Posterior cingulate gyrus (tissue), 11 donors: ENCODE results near the gene LAMC1.

Experiments used
- DNase-seq, 10 donors: peaks; one replicate each; pipeline versions ENCODE4 v3.0.0 to v3.0.0-alpha.2; 2020 to 2021; ENCODE audit warnings: mixed read lengths in 3 of 10
- intact Hi-C: fragments of 100-400 bp; cut with DNase I; formaldehyde crosslinking; loops from one replicate; pipeline ENCODE4 v1.15.1; 2023

The LAMC1 gene

DNA sequence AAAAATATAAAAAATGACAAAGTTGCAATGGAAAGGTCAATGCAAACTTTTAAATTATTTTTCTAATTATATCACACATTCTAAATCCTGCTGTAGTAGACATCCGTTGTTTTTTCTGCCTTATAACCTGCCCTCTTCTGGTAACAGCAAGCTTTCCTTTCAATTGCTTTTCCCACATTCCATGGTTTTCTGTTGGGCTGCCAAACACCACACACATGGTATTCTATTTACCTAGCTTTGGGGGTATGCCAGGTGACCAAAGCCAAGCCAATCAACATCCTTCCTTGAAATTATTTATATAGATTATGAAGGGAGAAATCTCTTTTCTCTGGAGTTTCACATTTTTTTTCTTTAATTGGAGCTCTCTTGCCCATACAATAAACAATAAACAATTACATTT, 3.4 kb upstream of the LAMC1 start:
- no peak for DNase-seq
- intact Hi-C loops = no loop called here

DNA sequence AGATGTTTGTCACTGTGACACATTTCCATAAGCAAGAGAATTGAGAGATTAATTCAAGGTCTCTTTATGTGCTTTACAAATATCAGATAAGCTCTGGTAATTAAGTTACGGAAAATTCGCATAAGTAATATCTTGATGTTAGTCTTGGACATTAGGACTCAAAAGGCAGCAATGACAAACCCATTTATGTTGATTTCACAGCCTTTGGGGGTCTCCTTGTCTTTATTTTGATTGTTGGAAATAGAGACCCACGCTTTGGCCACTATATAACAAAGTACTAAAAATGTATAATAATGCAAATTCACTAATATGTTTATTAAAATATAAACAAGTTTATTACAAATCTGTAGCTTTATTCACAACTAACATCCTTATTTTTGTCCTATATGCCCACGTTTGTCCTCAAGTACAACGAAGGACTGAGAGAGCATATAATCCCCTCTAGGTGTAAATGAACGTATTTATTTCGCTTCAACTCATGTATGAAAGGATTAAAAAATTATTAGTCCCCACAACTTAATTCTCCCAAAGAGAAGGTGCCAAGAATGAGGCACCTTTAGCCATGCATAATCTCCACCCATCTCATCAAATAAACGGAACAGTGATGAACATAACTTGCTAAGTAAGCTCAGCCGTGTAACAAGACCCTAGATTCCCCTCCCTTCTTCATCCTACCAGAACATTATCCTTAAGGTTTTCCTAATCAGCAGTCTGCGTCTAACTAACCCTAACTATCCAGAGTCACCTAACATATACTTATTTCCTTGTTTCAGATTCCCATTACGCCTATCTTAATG, 1.6 kb upstream of the LAMC1 start:
- intact Hi-C loops = no loop called here
- no peak for DNase-seq

DNA sequence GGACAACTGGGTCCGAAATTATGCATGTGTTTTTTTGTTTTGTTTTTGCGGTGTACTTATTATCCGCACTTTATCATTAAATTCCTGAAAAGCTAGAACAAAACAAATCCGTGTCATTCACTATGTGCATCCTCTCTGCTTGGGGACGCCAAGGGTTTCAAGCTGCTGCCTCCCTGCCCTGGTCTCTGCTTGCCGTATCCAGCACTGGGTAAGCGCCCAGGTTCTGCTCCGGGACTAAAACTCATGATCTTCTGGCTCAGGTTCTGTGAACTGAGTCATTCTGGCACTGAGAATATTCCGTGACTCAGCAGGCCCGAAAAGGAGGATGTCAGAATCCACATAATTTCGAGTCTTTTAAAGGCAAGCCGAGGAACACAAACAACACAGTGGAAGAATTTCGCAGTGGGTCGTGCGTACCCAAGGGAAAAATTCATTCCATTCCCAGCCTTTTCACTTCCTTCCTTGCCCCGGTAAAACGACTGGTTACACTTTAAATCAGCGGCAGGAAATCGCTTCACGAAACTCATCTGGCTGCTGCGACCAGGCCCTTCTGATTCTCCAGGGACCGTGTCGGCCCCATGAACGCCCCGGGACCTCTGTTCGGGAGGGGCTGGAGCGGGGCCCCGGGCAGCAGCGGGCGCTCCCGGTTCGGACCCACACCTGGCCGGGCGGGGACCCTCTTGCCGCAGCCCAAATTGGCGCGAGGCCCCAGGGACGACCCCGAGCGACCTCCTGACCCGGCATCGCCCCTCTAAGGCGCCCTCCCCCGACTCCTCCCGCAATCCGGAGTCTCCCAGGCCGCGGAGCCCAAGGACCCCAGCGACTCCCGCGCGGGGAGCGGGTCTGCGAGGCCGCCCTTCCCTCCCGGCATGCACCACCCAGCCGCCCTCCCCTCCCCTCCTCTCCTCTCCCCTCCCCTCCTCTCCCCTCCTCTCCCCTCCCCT, 746 bp upstream of the LAMC1 start:
- peak; percentile 34 to 92 (median 58) for DNase-seq
- intact Hi-C loops = no loop called here

DNA sequence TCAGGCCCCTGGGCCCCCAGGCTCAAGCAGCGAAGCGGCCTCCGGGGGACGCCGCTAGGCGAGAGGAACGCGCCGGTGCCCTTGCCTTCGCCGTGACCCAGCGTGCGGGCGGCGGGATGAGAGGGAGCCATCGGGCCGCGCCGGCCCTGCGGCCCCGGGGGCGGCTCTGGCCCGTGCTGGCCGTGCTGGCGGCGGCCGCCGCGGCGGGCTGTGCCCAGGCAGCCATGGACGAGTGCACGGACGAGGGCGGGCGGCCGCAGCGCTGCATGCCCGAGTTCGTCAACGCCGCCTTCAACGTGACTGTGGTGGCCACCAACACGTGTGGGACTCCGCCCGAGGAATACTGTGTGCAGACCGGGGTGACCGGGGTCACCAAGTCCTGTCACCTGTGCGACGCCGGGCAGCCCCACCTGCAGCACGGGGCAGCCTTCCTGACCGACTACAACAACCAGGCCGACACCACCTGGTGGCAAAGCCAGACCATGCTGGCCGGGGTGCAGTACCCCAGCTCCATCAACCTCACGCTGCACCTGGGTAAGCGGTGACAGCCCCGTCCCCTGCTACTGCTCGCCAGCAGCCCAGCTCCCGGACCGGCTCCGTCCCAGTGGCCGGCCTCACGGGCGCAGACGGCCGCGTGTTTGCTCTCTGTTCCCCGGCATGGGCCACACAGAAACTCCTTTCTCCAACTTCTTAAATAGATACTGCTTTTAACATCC, 539 bp downstream of the LAMC1 start:
- peak; percentile 17 to 90 (median 36) for DNase-seq
- intact Hi-C loops = no loop called here

DNA sequence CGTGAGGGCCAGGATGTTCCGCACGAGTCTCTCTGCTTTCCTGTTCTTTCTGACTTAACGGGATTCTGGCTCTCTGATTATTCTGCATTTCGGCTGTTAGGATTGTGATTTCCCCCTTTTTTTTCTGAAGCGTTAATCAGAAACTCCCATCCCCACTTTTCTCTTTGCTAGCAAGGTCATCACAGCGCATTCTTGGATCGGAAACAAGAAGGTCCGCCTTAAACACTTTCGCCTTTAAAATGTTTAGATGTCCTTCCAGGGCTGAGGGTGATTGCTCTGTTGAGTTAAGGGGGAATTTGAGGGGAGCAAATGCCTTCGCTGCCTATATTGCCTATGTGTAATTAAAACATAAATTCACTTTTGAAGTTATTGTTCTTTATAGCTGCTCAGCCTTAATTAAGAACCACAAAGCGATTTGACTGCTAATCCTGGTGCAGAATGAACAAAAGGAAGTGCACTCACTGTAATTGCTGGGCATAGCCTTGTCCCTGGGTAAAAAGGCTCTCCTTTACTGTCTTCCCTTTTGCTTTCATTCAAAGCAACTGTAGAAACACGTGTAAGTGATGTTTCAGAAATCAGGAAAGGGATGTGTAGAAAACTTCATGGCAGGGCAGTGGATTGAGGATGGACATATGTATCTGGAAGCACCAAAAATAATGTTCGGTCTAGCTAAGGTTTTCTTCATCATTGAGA, 1.2 kb downstream of the LAMC1 start:
- intact Hi-C loops = no loop called here
- DNase-seq = no peak

DNA sequence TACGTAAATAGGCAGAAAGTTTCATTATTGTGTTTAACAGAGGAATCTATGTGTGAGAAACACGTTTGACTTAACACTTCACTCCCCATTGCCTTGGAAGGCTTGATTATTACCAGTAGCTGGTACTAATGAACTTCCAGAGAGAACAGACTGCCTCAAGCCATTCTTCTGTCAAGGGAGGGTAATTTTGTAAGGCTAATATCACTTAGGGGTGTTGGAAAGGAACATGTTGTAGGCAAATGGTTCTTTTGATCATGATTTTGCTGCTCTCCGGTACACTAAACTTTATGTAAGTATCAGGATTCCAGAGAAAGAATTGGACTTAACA, 1.8 kb downstream of the LAMC1 start:
- no peak for DNase-seq

DNA sequence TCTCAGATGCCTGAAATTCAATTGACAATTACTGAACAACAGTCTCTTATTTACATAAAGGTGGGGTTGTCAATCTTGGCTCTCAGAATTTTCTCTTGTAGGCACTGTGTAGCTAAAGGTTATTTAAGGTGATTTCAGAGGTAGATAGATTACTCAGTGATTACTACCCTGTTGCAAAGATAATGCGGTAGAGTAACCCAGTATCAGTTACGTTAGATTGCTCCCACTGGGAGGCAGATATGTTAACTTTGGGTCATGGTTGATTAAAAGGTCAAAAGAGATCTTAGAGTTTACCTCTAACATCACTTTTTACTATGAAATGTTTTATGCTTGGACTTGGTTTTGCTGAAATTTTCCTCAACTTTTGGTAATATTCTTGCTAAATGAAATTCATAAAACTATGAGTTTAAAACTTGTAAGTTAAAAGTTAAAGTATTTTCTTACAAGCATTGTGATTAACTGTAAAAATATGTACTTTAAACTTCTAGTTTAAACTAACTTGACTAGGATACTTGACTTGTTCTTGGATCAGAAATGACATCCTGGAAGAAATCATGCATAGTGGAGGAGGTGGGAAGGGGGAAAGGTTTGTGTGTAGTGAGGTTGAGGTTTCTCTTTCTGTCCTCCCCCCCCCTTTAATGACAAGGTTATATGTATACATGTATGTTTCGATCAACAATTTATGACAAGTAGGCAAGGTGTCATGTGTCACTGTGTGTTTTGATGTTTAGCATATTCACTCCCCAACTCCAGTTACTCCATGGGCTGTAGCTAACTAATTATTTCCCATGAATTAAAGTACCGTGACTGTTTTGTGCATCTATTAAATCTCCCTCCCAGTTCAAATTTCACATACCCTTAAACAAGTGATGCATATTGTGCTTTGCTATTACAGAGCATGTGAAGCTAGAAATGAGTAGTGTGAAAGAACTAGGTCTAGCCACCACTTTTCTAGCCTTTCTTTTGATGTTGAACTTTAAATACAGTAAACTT, 2.9 kb downstream of the LAMC1 start:
- intact Hi-C loops = no loop called here

More for the DNA sequence above, 1.8 kb downstream of the LAMC1 start:
- intact Hi-C loops = no loop called here

DNA sequence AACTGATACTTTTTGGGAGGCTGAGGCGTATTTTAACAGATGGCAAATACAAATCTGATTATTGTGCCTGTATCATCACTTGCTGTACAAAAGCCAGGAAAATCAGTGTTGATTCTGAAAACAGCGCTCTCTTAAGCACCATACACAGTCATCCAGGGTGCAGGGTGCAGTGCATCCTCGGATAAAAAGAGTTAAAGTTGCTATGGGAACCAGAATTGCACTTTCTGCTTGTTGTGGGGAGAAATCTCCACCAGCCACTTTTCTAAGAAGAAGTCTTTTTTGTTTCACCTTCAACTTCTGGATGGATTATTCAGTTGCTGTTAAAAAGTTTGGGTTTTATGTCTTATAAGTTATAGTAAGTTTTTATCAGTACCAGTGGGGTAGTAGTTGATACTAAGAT, 3.8 kb downstream of the LAMC1 start:
- no peak for DNase-seq
- intact Hi-C loops = no loop called here

More for the DNA sequence above, 2.9 kb downstream of the LAMC1 start:
- DNase-seq = no peak

DNA sequence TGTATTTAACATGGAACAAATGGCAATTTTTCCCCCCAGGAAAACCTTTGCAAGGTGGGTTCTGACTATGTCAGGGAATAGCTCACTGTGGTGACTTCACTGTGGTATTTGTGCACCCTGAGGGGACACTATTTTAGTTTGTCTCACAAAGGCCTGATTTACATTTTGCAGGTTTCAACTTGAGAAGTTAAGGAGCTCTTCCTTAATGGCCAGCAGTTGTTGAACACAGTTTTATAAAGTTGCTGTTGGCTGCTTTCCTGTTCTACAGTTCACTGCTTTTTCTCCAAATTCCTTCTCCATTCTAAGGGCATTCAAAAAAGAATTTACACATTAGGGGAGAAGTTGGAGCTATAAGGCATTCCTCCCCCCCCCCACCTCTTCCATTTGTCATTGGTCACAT, 4.6 kb downstream of the LAMC1 start:
- no peak for DNase-seq
- intact Hi-C loops = no loop called here

DNA sequence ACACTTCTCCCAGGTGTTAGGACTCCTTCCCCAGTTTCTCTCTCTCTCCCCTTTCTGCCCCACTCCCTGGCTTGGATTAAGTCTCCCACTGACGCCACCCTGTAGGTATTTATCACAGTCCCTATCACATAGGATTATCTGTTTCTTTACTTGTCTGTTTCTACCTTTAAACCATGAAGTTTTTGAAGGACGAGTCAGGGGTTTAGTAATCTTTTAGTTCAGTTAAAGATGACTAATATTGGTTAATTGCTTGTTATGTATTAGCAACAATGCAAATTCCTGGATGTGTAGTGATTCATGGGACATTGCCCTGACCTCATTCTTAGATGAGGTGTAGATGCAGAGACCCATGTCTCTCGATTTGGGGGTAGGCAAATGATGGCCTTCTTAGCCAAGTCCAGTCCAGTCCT, 6.4 kb downstream of the LAMC1 start:
- intact Hi-C loops = no loop called here
- DNase-seq = no peak

DNA sequence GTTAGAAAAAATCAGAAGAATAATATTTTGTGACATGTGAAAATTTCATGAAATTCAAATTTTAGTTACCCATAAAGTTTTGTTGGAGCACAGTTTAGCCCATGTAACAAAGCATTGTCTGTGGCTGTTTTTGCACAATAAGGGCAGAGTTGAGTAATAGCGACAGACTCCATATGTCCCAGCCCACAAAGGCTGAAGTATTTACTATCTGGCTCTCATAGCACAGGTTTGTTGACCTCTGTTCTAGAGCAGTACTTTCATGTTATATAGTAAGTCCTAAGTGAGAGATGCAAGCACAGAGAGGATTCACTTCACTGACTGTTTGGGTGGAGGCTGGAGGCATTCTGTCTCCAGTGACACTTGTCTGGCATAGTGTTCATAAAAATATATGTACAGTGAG, 6.8 kb downstream of the LAMC1 start:
- no peak for DNase-seq
- intact Hi-C loops = no loop called here

DNA sequence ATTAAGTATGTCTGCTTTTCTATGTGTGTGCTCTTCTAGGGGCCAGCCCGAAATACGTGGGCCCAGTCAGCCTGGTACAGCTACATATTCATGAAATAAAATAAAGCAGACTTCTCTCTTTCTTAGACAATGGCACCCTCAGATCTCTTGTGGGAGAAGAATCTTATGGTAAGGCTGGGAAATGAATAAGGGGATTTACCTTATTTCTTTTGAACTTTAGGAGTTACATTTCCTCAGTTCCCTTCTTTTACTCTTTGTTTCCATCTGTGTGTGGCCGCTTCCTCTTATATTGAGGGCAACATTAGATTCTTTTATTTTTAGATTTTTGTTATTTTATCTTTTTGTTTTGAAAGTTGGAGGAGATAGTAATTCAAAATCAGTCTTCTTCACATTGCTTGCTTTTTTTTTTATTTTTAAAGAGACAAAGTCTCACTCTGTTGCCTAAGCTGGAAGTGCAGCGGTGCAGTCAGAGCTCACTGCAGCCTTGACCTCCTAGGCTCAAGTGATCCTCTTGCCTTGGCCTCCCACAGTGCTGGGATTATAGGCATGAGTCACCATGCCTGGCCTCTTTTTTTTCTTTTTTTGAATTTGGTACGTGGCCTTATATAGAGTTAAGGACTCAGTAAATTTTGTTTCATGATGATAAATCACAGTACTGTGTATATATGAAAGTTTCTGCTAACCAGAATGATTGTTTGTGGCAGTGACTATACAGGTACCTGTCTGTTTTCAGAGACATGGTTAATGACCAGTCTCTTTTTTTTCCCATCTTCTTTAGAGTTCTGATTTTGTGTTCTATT, 9.1 kb downstream of the LAMC1 start:
- no peak for DNase-seq
- intact Hi-C loops = no loop called here

DNA sequence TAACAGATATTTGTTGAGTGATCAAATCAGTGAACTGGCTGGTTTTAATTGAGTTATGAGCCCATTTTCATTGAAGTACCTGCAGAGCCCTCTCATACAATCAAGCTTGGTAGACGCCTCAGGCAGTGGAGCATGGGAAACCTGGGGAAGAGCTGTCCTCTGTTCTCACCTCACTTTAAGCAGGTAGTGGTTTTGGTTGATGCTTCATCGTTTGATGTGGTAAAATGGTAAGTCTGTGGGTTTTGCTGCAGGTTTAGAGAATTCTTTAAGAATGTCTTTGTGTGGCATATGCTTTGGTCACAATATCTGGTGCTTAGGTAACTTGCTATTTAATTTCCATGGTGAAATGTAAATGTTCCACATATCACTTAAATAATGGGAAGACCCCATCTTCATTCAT, 10.0 kb downstream of the LAMC1 start:
- no peak for DNase-seq
- intact Hi-C loops = no loop called here

DNA sequence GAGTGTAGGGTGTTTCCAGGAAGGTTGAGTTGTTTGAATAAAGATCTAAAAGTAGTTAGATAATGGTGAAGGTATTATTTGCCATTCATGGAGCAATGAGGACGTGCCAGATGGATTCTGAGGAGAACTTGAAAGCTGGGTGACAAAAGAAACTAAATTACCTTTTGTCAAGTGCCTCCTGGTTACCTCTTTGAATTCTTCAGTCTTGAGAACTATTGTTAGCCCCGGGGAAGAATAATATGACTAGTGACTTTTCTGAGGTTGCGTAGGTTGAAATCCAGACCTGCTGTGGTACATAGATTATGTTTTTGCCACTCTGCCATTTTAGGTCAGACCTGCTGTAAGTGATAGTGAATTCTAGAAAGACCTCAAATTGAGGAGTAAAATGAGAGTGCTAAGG, 11.5 kb downstream of the LAMC1 start:
- no peak for DNase-seq
- intact Hi-C loops = no loop called here

DNA sequence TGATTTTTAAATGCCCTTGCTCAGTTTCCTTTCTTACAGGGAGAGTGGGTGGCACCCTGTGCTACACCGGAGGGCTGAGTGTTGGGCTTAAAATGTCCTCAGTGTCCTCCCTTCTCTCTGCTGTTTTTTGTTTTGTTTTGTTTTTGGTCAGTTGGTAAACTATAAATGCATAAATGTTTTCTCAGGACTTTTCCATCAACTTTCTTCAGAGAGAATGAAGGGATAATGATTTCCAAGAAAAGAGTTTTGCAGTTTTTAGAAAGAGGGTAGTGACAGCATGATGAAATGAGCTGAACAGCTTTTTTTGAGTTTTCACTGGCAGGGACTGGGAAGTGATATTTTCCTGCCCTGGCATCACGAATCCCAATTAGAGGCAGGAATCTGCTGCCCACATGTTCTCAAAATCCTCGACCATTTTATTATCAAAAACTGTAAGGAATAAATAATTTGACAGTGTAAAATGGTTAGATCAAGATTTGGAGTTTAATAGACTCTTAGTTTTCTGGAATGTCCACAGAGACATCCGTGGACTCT, 15.2 kb downstream of the LAMC1 start:
- DNase-seq = no peak
- intact Hi-C loops = no loop called here

DNA sequence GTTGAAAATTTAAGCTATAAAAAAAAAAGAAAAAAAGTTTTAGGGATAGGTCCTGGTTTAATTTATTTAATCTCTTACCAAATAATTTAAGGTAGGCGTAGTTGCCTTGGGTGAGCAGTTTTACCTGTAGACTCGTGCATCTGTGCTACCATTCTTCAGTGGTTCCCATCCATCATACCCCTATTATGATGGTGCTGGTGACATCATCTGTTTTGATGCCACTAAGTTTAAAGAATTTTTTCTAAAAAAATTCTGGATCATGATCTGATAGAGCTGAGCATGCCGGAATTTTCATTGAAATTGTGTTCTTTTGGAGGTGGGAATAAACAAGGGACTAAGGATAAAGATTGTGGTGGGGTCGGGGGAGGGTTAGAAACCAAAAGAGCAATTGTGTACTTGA, 15.7 kb downstream of the LAMC1 start:
- no peak for DNase-seq
- intact Hi-C loops = no loop called here

DNA sequence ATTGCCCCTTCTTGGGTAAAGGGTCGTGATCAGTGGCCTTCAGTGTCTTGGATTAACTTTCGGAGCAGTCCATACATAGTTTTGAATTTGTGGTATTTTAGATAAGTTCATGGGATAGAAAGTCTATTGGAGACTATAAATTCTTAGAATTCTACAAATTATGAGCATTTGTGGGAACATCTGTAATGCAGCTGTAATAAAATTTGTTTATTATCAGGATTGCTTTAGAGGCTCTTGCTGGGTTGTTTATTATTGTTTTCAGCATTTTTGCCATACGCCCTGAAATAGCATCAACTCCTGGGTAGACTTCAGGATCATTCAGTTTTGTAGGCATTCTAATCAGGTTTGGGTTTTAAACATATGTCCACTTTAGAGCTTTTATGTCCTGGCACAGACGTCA, 16.1 kb downstream of the LAMC1 start:
- intact Hi-C loops = no loop called here
- no peak for DNase-seq

DNA sequence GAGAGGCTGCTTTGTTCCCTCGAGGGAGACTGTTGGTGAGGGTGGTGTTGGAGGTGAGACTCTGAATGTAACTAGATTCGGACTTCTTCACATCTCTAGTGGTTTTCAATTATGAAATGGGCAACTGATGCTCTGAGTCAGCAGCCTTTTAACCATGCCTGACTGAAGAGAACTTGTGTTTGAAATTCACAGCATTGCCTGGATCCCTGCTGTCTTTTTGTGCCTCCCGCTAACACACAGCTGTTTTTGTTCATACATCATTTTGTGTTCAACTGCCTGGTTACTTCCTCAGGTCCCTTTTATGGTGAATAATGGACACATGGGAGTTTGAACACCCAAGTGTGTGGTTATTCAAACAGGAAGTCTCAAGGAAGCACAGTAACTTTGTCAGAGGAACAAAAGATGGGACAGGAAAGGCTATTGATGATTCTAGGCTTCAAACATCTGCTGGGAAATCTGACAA, 16.8 kb downstream of the LAMC1 start:
- DNase-seq = no peak
- intact Hi-C loops = no loop called here
